GM21576 (cell line): ENCODE data around the gene RRP1B.
"Not testable (repeated sequence)": the region's sequence is repeated elsewhere in the genome, so short reads cannot be mapped to it uniquely, and the experiment has no call there.

Experiments
- ATAC-seq: cut with Tn5 transposase; IDR thresholded peaks from one replicate; pipeline ENCODE4 v1.9.1; 2021; ENCODE audit warnings: mild to moderate bottlenecking, moderate library complexity; ENCODE audit not compliant: unreplicated experiment

RRP1B gene

GRCh38 chr21:43697758-43698643 is 38.6 kb downstream of the RRP1B start:
- no peak for ATAC-seq

GRCh38 chr21:43699492-43699777 is 40.1 kb downstream of the RRP1B start:
- not testable (repeated sequence) for ATAC-seq

- ATAC-seq = no peak
Measured at GRCh38 chr21:43699933-43700599, 40.7 kb downstream of the RRP1B start.

GRCh38 chr21:43701936-43702784 is 42.8 kb downstream of the RRP1B start:
- ATAC-seq = no peak

- ATAC-seq = no peak
Measured at GRCh38 chr21:43702785-43703034, 43.4 kb downstream of the RRP1B start.

GRCh38 chr21:43703035-43703880 is 43.9 kb downstream of the RRP1B start:
- no peak for ATAC-seq

GRCh38 chr21:43707462-43707861 is 48.1 kb downstream of the RRP1B start:
- ATAC-seq = no peak

- no peak for ATAC-seq
Measured at GRCh38 chr21:43708745-43709381, 49.5 kb downstream of the RRP1B start.

GRCh38 chr21:43712268-43712942 is 53.0 kb downstream of the RRP1B start:
- ATAC-seq = no peak

- not testable (repeated sequence) for ATAC-seq
Measured at GRCh38 chr21:43713123-43713522, 53.8 kb downstream of the RRP1B start.

GRCh38 chr21:43716376-43717165 is 57.2 kb downstream of the RRP1B start:
- peak; percentile 37 for ATAC-seq

GRCh38 chr21:43717166-43717853 is 58.0 kb downstream of the RRP1B start:
- no peak for ATAC-seq

GRCh38 chr21:43717967-43718871 is 58.9 kb downstream of the RRP1B start:
- no peak for ATAC-seq

- peak; percentile 54 for ATAC-seq
Measured at GRCh38 chr21:43718872-43719747, 59.8 kb downstream of the RRP1B start, which contains the start of gene PDXK. Gene PDXK (plus strand): TSS chr21:43719129. CDS start chr21:43719295, 166 bp downstream.

- no peak for ATAC-seq
Measured at GRCh38 chr21:43719748-43720538, 60.6 kb downstream of the RRP1B start.
